Tibial nerve (tissue), 4 donors: Measurements from ENCODE around the gene KDM4D. TPM values are rescaled to one million over a fixed set of nuclear protein-coding genes. Genes with fewer than 3 reads are reported as not detected.

Experiments
- DNase-seq, 2 donors: peaks; one replicate each; pipeline ENCODE4 v3.0.0-alpha.2; 2019; ENCODE audit warnings: low spot score in 2 of 2
- H3K27ac ChIP-seq, 4 donors: fragments of 200-600 bp; sonication (generic) in 3 of 4; one replicate each; pipeline ENCODE4 v1.5.1; 2017 to 2019; ENCODE audit warnings: mild to moderate bottlenecking in 1 of 4
- H3K27me3 ChIP-seq, 2 donors: fragments of 200-600 bp; sonication (generic) in 1 of 2; one replicate each; pipeline versions ENCODE4 v1.5.1 to v1.6.0; 2017 to 2019
- H3K36me3 ChIP-seq, 3 donors: fragments of 200-600 bp; sonication (generic); one replicate each; pipeline ENCODE4 v1.5.1; 2018 to 2019
- H3K4me1 ChIP-seq, 4 donors: fragments of 200-600 bp; sonication (generic) in 3 of 4; one replicate each; pipeline ENCODE4 v1.5.1; 2017 to 2019
- H3K4me3 ChIP-seq, 4 donors: fragments of 200-600 bp; sonication (generic) in 3 of 4; one replicate each; pipeline ENCODE4 v1.5.1; 2017 to 2019; ENCODE audit warnings: mild to moderate bottlenecking in 1 of 4, moderate library complexity in 1 of 4
- H3K9me3 ChIP-seq, 4 donors: fragments of 200-600 bp; sonication (generic) in 3 of 4; one replicate each; pipeline ENCODE4 v1.5.1; 2017 to 2019
- CTCF ChIP-seq, 5 experiments: fragments of 200-600 bp in 3 of 5; fragments of 450-650 bp in 2 of 5; sonication (generic) in 3 of 5; IDR thresholded peaks; one replicate each; pipeline ENCODE4 v1.5.1; 2016 to 2019; ENCODE audit warnings: antibody characterized with exemption in 5 of 5, mild to moderate bottlenecking in 3 of 5, moderate library complexity in 2 of 5
- EP300 ChIP-seq, 2 donors: sonication (generic); formaldehyde crosslinking; IDR thresholded peaks; one replicate each; pipeline ENCODE4 v1.6.1; 2017; ENCODE audit warnings: antibody characterized with exemption in 2 of 2, mild to moderate bottlenecking in 1 of 2
- POLR2A ChIP-seq, 2 donors: fragments of 450-650 bp; IDR thresholded peaks; one replicate each; pipeline ENCODE4 v1.6.1; 2017; ENCODE audit warnings: antibody characterized with exemption in 2 of 2, mild to moderate bottlenecking in 2 of 2, moderate library complexity in 2 of 2
- WGBS, 2 donors: methylation state at CpG; one replicate each; pipeline ENCODE4 v1.1.5; 2018; 5-methylcytosine and 5-hydroxymethylcytosine counted together
- total RNA-seq, 4 donors: library from RNA; depleted of rRNA; stranded (reverse); fragments of >200 nt; gene quantifications; one replicate each; pipeline ENCODE4 v1.1.0, GENCODE V29; 2016

KDM4D gene
- total RNA-seq, 4 donors from 2014 or later, result 0.63 to 4.8 (median 1.3) TPM

- no peaks in the 10 kb centered on the region for H3K4me1 ChIP-seq
- no peak for DNase-seq
- peaks cover 3 to 100% (median 18%) of the 10 kb centered on the region in 3 donors for H3K36me3 ChIP-seq
- no peaks in the 10 kb centered on the region for H3K9me3 ChIP-seq
- no peak overlapping the region for H3K27ac ChIP-seq
- H3K4me3 ChIP-seq, result no peak overlapping the region
- TF ChIP-seq EP300 (IDR thresholded peaks at IDR 0.05) (no peak), CTCF (IDR thresholded peaks at IDR 0.05) (no peak), POLR2A (IDR thresholded peaks at IDR 0.05) (no peak)
- no peaks in the 10 kb centered on the region for H3K27me3 ChIP-seq
- 87 to 93% methylated on average over 4 of the region's 4 CpGs for WGBS, 2 donors
Observed at GRCh38 chr11:94964934-94965333, 8.6 kb upstream of the KDM4D start.

- no peak overlapping the region for H3K27ac ChIP-seq
- H3K4me3 ChIP-seq, result no peak overlapping the region
- no peaks in the 10 kb centered on the region for H3K9me3 ChIP-seq
- H3K4me1 ChIP-seq, result peaks cover 0 to 19% (median 10%) of the 10 kb centered on the region in 4 donors
- peaks cover 3 to 81% (median 27%) of the 10 kb centered on the region in 3 donors for H3K36me3 ChIP-seq
- H3K27me3 ChIP-seq, result no peaks in the 10 kb centered on the region
- TF ChIP-seq CTCF (IDR thresholded peaks at IDR 0.05), result peak; percentile 25 to 51 (median 36)
- no peak for TF ChIP-seq POLR2A (IDR thresholded peaks at IDR 0.05)
- TF ChIP-seq EP300 (IDR thresholded peaks at IDR 0.05), result no peak
- DNase-seq, result no peak
- 86 to 95% methylated on average over 1 of the region's 1 CpG for WGBS, 2 donors
Observed at GRCh38 chr11:94968334-94968958, 5.1 kb upstream of the KDM4D start.

DNA sequence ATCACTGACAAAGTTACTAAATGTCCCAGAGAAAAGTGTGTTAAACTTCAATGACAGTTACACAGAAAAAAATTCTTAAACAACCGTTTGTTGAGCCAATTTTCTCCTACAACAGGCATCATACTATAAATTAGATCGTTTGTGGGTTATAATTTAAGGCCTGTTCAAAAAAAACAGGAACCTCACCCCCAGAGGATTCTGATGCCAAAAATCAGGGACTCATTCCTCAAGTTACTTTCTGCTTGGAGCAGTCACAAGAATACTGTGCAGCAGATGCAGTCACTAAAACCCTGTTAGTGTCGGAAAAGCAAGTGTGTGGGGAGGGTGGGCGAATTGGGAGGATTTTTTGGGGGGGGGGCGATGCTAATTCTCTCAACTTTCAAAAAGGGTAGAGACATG lies 810 bp upstream of the KDM4D start:
- H3K9me3 ChIP-seq, result no peaks in the 10 kb centered on the region
- WGBS, 2 donors, result 2 to 3% methylated on average over 5 of the region's 5 CpGs
- H3K27ac ChIP-seq, result peak overlapping the region in 3 of 4 donors; percentile 64 to 85 (median 70)
- no peaks in the 10 kb centered on the region for H3K27me3 ChIP-seq
- no peak for DNase-seq
- no peak for TF ChIP-seq CTCF (IDR thresholded peaks at IDR 0.05)
- no peak for TF ChIP-seq POLR2A (IDR thresholded peaks at IDR 0.05)
- TF ChIP-seq EP300 (IDR thresholded peaks at IDR 0.05), result no peak
- H3K36me3 ChIP-seq, result peaks cover 0 to 38% (median 20%) of the 10 kb centered on the region in 3 donors
- peaks cover 0 to 24% (median 10%) of the 10 kb centered on the region in 4 donors for H3K4me1 ChIP-seq
- H3K4me3 ChIP-seq, result peak overlapping the region; percentile 56 to 75 (median 73)

DNA sequence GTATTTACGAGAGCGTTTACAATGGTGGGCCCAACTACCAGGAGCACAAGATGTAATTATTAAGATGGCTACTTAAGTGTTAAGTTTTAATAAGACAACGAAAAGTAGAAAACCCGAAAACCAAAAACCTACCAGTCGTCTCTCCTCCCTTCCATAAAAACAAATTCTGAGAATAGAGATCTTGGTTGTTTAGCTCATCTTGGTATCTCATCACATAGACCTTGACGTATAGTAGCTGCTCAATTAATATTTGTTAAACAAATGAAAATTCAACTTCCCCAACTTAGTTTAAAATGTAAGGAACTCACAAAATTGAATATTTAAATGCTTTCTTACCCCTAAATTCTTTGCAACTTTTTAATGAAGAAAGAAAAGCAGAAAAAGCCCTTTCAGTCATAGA lies 669 bp downstream of the KDM4D start:
- DNase-seq, result no peak
- TF ChIP-seq CTCF (IDR thresholded peaks at IDR 0.05), result no peak
- TF ChIP-seq EP300 (IDR thresholded peaks at IDR 0.05), result no peak
- no peak for TF ChIP-seq POLR2A (IDR thresholded peaks at IDR 0.05)
- Histone ChIP-seq H3K9me3 (no peaks in the 10 kb centered on the region), H3K4me1 (peaks cover 0 to 24% (median 10%) of the 10 kb centered on the region in 4 donors), H3K27ac (peak overlapping the region in 1 of 4 donors; percentile 85), H3K27me3 (no peaks in the 10 kb centered on the region), H3K4me3 (peak overlapping the region; percentile 56 to 75 (median 73)), H3K36me3 (peaks cover 0 to 23% (median 15%) of the 10 kb centered on the region in 3 donors)
- WGBS, 2 donors, result 46 to 50% methylated on average over 6 of the region's 6 CpGs

DNA sequence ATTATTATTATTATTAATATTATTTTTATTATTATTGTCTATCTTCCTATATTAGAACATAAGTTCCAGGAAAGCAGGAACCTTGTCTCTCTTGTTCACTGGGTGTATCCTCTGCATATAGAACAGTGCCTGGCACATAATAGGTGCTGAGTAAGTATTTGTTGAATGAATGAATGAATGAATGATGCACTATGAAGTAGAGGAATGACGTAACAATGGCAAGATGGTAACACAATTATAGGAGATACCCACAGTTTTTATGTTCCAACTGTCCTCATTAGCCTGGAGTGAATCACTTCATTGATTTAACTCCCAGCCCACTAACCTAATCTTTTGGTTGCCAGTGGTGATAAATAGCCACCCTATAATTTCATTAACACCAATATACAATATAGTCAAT lies 2.1 kb downstream of the KDM4D start:
- no peak overlapping the region for H3K27ac ChIP-seq
- H3K9me3 ChIP-seq, result no peaks in the 10 kb centered on the region
- no peak overlapping the region for H3K4me3 ChIP-seq
- TF ChIP-seq POLR2A (IDR thresholded peaks at IDR 0.05) (no peak), EP300 (IDR thresholded peaks at IDR 0.05) (no peak), CTCF (IDR thresholded peaks at IDR 0.05) (no peak)
- peaks cover 0 to 24% (median 10%) of the 10 kb centered on the region in 4 donors for H3K4me1 ChIP-seq
- no peaks in the 10 kb centered on the region for H3K27me3 ChIP-seq
- peaks cover 0 to 10% (median 5%) of the 10 kb centered on the region in 3 donors for H3K36me3 ChIP-seq
- no peak for DNase-seq
- 90 to 96% methylated on average over 1 of the region's 1 CpG for WGBS, 2 donors
